CD4-positive, alpha-beta T cell treated with Interferon alpha-2 for 1 hour (primary cell): ENCODE data around the gene SPTBN2.

Experiments
- DNase-seq, 2 donors: peaks; one replicate each; pipeline ENCODE4 v3.0.0-alpha.2; 2020 to 2022

The SPTBN2 gene

DNA sequence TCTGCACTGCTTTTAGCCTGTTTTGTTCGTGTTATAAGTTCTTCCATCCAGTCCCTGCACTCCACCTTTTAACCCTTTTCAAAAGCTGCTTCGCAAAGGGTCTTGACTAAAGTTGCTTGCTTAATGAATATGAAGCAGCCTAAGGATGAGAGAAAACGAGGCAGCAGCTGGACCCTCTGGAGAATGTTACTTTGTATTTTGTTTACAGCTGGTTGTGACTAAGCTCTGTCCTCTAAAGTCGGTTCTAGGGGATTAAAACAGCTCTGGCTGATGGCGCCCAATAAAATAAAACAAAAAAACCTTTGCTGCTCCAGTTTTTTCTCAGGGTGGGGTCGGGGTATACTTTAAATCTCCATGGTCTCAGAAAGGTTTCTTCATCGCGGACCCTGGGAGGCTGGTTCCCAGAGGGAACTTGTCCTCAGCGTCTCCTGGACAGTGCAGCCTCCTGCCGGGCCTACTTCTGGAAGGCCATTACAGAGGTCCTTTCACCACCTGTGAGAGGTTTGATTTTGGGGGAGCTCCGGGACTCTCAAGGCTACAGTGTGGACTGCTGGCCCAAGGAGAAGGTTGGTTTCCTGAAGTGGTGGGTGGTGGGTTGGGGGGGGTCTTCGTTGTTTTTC is 91.3 kb downstream of the SPTBN2 start:
- no peak for DNase-seq

DNA sequence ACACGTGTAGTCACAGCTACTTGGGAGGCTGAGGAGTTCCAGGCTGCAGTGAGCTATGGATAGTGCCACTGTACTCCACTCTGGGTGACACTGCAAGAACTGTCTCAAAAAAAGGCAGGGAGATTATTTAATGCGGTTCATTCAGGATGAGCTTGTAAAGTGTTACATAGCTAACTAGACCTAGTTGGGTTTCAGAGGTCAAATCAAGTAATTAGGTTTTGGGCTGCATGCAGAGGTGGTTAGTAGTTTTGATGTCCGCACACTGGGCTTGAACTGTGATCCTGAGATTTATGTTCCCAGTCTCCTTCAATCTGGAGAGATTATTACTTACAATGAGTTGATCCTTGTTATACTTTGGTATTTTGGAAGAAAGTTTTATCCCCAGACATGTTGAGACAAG is 92.6 kb downstream of the SPTBN2 start:
- no peak for DNase-seq
